A549 (cell line): Measurements from ENCODE around the gene KIF21B.

Experiments used
- BHLHE40 ChIP-seq: IDR thresholded peaks from 2 replicates; pipeline ENCODE4 v1.6.1; 2012; ENCODE audit warnings: low read depth, low read length, inconsistent platforms
- EP300 ChIP-seq, 2 experiments: fragments of >200 bp; sonication (Bioruptor Twin); formaldehyde crosslinking; IDR thresholded peaks; 2 replicates in 1 of 2; 3 replicates in 1 of 2; pipeline ENCODE4 v1.6.1; 2016 to 2017
- ESRRA ChIP-seq: fragments of 150-350 bp; IDR thresholded peaks from 2 replicates; pipeline ENCODE4 v1.6.1; 2014; ENCODE audit warnings: mild to moderate bottlenecking, low read length, borderline replicate concordance
- HDAC2 ChIP-seq: fragments of 200-600 bp; sonication (generic); IDR thresholded peaks from 2 replicates; pipeline ENCODE4 v1.6.1; 2016
- MAZ ChIP-seq: fragments of 150-350 bp; IDR thresholded peaks from 2 replicates; pipeline ENCODE4 v1.6.1; 2014; ENCODE audit warnings: antibody characterized with exemption, low read depth, low read length, borderline replicate concordance
- POLR2A ChIP-seq: IDR thresholded peaks from 2 replicates; pipeline ENCODE4 v1.6.1; 2012; ENCODE audit warnings: mild to moderate bottlenecking, low read length
- TP53 ChIP-seq: fragments of 250-450 bp; sonication (Bioruptor Pico); IDR thresholded peaks from 2 replicates; pipeline ENCODE4 v1.5.0; 2021; ENCODE audit warnings: mild to moderate bottlenecking, moderate library complexity
- TF ChIP-seq, protein P1 (sequence below): fragments of >200 bp; sonication (Bioruptor Twin); formaldehyde crosslinking; IDR thresholded peaks from 3 replicates; pipeline ENCODE4 v1.5.1; 2016
- TF ChIP-seq, protein P2 (sequence below): fragments of 150-350 bp; IDR thresholded peaks from 2 replicates; pipeline ENCODE4 v1.6.1; 2014; ENCODE audit warnings: low read depth, mild to moderate bottlenecking, low read length
- TF ChIP-seq, protein P3 (sequence below): fragments of 200-600 bp; sonication (generic); IDR thresholded peaks from 2 replicates; pipeline ENCODE4 v1.6.1; 2016; ENCODE audit warnings: antibody characterized with exemption, mild to moderate bottlenecking, moderate library complexity
- TF ChIP-seq, protein P4 (sequence below): fragments of 450-650 bp; IDR thresholded peaks from 2 replicates; pipeline ENCODE4 v1.6.1; 2014; ENCODE audit warnings: antibody characterized with exemption
- TF ChIP-seq, protein P5 (sequence below): IDR thresholded peaks from 2 replicates; pipeline ENCODE4 v1.6.1; 2012

DNA sequence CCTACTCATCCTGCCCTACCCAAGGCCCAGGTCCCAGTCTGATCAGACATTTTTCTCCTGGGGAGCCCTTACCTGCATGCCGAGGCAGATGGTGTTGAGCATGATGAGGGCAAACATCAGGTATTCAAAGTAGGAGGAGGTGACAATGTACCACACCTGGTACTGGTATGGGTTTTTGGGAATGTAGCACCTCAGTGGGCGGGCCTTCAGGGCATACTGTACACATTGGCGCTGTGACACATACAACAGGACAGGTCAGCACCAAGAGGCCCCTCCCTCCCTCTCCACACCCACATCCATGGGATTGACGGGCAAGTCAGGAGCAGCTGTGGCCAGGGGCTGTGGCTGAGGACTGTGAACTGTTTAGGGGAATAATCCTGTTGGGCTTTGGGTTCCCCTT lies 37.1 kb upstream of the KIF21B start:
- TF ChIP-seq, protein P1, sequence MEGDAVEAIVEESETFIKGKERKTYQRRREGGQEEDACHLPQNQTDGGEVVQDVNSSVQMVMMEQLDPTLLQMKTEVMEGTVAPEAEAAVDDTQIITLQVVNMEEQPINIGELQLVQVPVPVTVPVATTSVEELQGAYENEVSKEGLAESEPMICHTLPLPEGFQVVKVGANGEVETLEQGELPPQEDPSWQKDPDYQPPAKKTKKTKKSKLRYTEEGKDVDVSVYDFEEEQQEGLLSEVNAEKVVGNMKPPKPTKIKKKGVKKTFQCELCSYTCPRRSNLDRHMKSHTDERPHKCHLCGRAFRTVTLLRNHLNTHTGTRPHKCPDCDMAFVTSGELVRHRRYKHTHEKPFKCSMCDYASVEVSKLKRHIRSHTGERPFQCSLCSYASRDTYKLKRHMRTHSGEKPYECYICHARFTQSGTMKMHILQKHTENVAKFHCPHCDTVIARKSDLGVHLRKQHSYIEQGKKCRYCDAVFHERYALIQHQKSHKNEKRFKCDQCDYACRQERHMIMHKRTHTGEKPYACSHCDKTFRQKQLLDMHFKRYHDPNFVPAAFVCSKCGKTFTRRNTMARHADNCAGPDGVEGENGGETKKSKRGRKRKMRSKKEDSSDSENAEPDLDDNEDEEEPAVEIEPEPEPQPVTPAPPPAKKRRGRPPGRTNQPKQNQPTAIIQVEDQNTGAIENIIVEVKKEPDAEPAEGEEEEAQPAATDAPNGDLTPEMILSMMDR = no peak
- TF ChIP-seq POLR2A (no peak), MAZ (no peak), HDAC2 (no peak), TP53 (CRISPR knock-in tag) (no peak), ESRRA (no peak), EP300 (IDR thresholded peaks at IDR 0.05) (no peak), BHLHE40 (no peak)
- TF ChIP-seq, protein P2, sequence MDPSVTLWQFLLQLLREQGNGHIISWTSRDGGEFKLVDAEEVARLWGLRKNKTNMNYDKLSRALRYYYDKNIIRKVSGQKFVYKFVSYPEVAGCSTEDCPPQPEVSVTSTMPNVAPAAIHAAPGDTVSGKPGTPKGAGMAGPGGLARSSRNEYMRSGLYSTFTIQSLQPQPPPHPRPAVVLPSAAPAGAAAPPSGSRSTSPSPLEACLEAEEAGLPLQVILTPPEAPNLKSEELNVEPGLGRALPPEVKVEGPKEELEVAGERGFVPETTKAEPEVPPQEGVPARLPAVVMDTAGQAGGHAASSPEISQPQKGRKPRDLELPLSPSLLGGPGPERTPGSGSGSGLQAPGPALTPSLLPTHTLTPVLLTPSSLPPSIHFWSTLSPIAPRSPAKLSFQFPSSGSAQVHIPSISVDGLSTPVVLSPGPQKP = no peak
- TF ChIP-seq, protein P3, sequence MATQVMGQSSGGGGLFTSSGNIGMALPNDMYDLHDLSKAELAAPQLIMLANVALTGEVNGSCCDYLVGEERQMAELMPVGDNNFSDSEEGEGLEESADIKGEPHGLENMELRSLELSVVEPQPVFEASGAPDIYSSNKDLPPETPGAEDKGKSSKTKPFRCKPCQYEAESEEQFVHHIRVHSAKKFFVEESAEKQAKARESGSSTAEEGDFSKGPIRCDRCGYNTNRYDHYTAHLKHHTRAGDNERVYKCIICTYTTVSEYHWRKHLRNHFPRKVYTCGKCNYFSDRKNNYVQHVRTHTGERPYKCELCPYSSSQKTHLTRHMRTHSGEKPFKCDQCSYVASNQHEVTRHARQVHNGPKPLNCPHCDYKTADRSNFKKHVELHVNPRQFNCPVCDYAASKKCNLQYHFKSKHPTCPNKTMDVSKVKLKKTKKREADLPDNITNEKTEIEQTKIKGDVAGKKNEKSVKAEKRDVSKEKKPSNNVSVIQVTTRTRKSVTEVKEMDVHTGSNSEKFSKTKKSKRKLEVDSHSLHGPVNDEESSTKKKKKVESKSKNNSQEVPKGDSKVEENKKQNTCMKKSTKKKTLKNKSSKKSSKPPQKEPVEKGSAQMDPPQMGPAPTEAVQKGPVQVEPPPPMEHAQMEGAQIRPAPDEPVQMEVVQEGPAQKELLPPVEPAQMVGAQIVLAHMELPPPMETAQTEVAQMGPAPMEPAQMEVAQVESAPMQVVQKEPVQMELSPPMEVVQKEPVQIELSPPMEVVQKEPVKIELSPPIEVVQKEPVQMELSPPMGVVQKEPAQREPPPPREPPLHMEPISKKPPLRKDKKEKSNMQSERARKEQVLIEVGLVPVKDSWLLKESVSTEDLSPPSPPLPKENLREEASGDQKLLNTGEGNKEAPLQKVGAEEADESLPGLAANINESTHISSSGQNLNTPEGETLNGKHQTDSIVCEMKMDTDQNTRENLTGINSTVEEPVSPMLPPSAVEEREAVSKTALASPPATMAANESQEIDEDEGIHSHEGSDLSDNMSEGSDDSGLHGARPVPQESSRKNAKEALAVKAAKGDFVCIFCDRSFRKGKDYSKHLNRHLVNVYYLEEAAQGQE = no peak
- TF ChIP-seq, protein P4, sequence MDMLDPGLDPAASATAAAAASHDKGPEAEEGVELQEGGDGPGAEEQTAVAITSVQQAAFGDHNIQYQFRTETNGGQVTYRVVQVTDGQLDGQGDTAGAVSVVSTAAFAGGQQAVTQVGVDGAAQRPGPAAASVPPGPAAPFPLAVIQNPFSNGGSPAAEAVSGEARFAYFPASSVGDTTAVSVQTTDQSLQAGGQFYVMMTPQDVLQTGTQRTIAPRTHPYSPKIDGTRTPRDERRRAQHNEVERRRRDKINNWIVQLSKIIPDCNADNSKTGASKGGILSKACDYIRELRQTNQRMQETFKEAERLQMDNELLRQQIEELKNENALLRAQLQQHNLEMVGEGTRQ = no peak
- TF ChIP-seq, protein P5, sequence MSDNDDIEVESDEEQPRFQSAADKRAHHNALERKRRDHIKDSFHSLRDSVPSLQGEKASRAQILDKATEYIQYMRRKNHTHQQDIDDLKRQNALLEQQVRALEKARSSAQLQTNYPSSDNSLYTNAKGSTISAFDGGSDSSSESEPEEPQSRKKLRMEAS = no peak
